ENCODE results near the gene GNG10. TPM values are rescaled to one million over a fixed set of nuclear protein-coding genes. Genes with fewer than 3 reads are reported as not detected.

GNG10 gene
- total and polyA plus RNA-seq, 2 of the 4 experiments (the other 2 are of a cell fraction), result 48.8 to 72.7 TPM

DNA sequence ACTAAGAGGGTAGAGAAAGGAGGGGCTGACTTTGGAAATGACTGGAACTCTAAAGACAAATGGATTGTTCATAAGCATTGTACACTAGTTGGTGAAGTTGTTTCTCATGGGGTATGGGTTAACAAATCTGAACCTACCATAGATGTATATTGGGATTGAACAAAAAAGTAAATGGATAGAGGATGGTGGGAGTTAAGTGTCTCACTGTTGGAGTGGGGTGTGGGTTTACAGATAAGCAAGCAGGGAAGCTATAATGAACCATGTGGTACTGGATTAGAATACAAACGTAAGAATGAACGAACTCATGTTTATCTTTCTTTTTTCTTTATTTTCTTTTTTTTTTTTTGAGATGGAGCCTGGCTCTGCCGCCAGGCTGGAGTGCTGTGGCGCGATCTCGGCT, 17.8 kb downstream of the GNG10 start:
- Histone ChIP-seq H2AFZ (replicated peaks; ENCODE audit: low read length, poor library complexity) (no peak overlapping the region), H2BK15ac (ENCODE audit: low read depth, low read length) (no peak overlapping the region), H3K56ac (ENCODE audit: extremely low read depth, insufficient read depth, low read length) (no peak overlapping the region), H2AK5ac (ENCODE audit: low read depth, low read length) (no peak overlapping the region), H4K5ac (ENCODE audit: low read depth, low read length) (no peak overlapping the region), H3K14ac (replicated peaks; ENCODE audit: low read depth, low read length) (no peak overlapping the region), H2AK9ac (replicated peaks; ENCODE audit: low read depth, low read length, poor library complexity) (no peak overlapping the region), H3K4me3 (ENCODE audit: insufficient read depth, low read depth, low read length) (no peak overlapping the region), H3K27ac (ENCODE audit: insufficient read depth, low read length) (no peak overlapping the region), H3K18ac (ENCODE audit: low read depth, low read length) (no peak overlapping the region), H3K27me3 (ENCODE audit: control insufficient read depth, insufficient read depth, low read length) (no peaks in the 10 kb centered on the region), H4K8ac (ENCODE audit: low read depth in 2 of 2, low read length in 2 of 2) (no peak overlapping the region), H2BK120ac (ENCODE audit: low read depth, low read length) (no peak overlapping the region), H3K23ac (ENCODE audit: low read depth, low read length) (no peak overlapping the region), H3K4me2 (ENCODE audit: low read depth, low read length) (no peak overlapping the region), H3K36me3 (ENCODE audit: control insufficient read depth, insufficient read depth, low read length) (peaks cover 15% of the 10 kb centered on the region), H2BK5ac (ENCODE audit: low read depth, low read length, poor library complexity, severe bottlenecking) (no peak overlapping the region), H3K79me1 (ENCODE audit: low read depth in 1 of 2, low read length in 2 of 2) (no peaks in the 10 kb centered on the region; a peak in 2 of 4 replicates), H4K91ac (ENCODE audit: insufficient read depth, low read depth, low read length) (no peak overlapping the region), H3K4me1 (ENCODE audit: control insufficient read depth, insufficient read depth, low read length) (no peaks in the 10 kb centered on the region), H3K9me1 (ENCODE audit: insufficient read depth, low read length) (no peaks in the 10 kb centered on the region), H2BK20ac (ENCODE audit: low read depth, low read length) (no peak overlapping the region), H3K9me3 (ENCODE audit: control insufficient read depth, insufficient read depth, low read length) (no peaks in the 10 kb centered on the region), H4K20me1 (ENCODE audit: insufficient read depth, low read length) (no peaks in the 10 kb centered on the region), H3K9ac (ENCODE audit: low read depth, low read length) (no peak overlapping the region), H3K4ac (ENCODE audit: low read depth, low read length) (no peak overlapping the region)
- in situ Hi-C loops (cut with MboI; ENCODE audit: low sequenced_read_pairs) (no loop called here), dilution Hi-C loops (cut with HindIII; ENCODE audit: low sequenced_read_pairs, unreplicated experiment) (no loop called here), intact Hi-C loops (cut with micrococcal nuclease) (no loop called here)
- TF ChIP-seq FOS (IDR thresholded peaks at IDR 0.05; ENCODE audit: low read depth, low read length) (no peak), RFX5 (IDR thresholded peaks at IDR 0.05; ENCODE audit: low read depth, low read length) (no peak), BHLHE40 (IDR thresholded peaks at IDR 0.05; ENCODE audit: low read depth, low read length) (no peak)
- DNase-seq, result no peak
- CTCF ChIA-PET, result no interaction called here
- ATAC-seq (ENCODE audit: low read depth), result no peak
- no CpG with 5 or more reads among the region's 6 CpGs for WGBS, 2 experiments (ENCODE audit: extremely low coverage in 2 of 2, insufficient read length in 1 of 2)
- no TSS peak for BruUV-seq (replicated peaks)
- POLR2A ChIA-PET (ENCODE audit: unreplicated experiment), result no interaction called here

Data from IMR-90 (cell line).